ENCODE data around the gene CLDN18. TPM values are rescaled to one million over a fixed set of nuclear protein-coding genes. Genes with fewer than 3 reads are reported as not detected.

CLDN18 gene
- polyA plus RNA-seq, 3 donors from 2014 or later: not detected

- DNase-seq: no peak
- Mint-ChIP-seq H3K4me1 (no peaks in the 10 kb centered on the region), H3K36me3 (no peaks in the 10 kb centered on the region), H3K4me3 (no peak overlapping the region), H3K9me3 (no peaks in the 10 kb centered on the region), H3K27ac (no peak overlapping the region), H3K27me3 (ENCODE audit: low read depth in 3 of 3) (peaks cover 0 to 6% (median 0%) of the 10 kb centered on the region in 3 donors)
Measured at GRCh38 chr3:138060792-138061191, 50.8 kb downstream of the CLDN18 start.

GRCh38 chr3:138062037-138062436 lies 52.1 kb downstream of the CLDN18 start:
- no peak for DNase-seq

GRCh38 chr3:138062626-138063025 lies 52.7 kb downstream of the CLDN18 start:
- Mint-ChIP-seq H3K27me3 (ENCODE audit: low read depth in 3 of 3) (peaks cover 0 to 6% (median 0%) of the 10 kb centered on the region in 3 donors), H3K36me3 (no peaks in the 10 kb centered on the region), H3K9me3 (no peaks in the 10 kb centered on the region), H3K4me1 (no peaks in the 10 kb centered on the region), H3K4me3 (no peak overlapping the region), H3K27ac (no peak overlapping the region)
- no peak for DNase-seq

More at GRCh38 chr3:138062037-138062436, 52.1 kb downstream of the CLDN18 start:
- Mint-ChIP-seq H3K36me3 (no peaks in the 10 kb centered on the region), H3K27ac (no peak overlapping the region), H3K9me3 (no peaks in the 10 kb centered on the region), H3K27me3 (ENCODE audit: low read depth in 3 of 3) (peaks cover 0 to 6% (median 0%) of the 10 kb centered on the region in 3 donors), H3K4me1 (no peaks in the 10 kb centered on the region), H3K4me3 (no peak overlapping the region)

GRCh38 chr3:138063416-138063815 lies 53.5 kb downstream of the CLDN18 start:
- H3K36me3 Mint-ChIP-seq: no peaks in the 10 kb centered on the region
- H3K4me3 Mint-ChIP-seq: no peak overlapping the region
- no peak for DNase-seq
- H3K27ac Mint-ChIP-seq: no peak overlapping the region
- H3K9me3 Mint-ChIP-seq: no peaks in the 10 kb centered on the region
- H3K4me1 Mint-ChIP-seq: no peaks in the 10 kb centered on the region
- H3K27me3 Mint-ChIP-seq (ENCODE audit: low read depth in 3 of 3): peaks cover 0 to 6% (median 0%) of the 10 kb centered on the region in 3 donors

GRCh38 chr3:138065949-138066348 lies 56.0 kb downstream of the CLDN18 start:
- Mint-ChIP-seq H3K36me3 (no peaks in the 10 kb centered on the region), H3K9me3 (no peaks in the 10 kb centered on the region), H3K4me3 (no peak overlapping the region), H3K4me1 (no peaks in the 10 kb centered on the region), H3K27me3 (ENCODE audit: low read depth in 3 of 3) (no peaks in the 10 kb centered on the region), H3K27ac (no peak overlapping the region)
- no peak for DNase-seq

GRCh38 chr3:138066383-138066782 lies 56.4 kb downstream of the CLDN18 start:
- H3K27me3 Mint-ChIP-seq (ENCODE audit: low read depth in 3 of 3): no peaks in the 10 kb centered on the region
- H3K9me3 Mint-ChIP-seq: no peaks in the 10 kb centered on the region
- DNase-seq: no peak
- H3K4me1 Mint-ChIP-seq: no peaks in the 10 kb centered on the region
- H3K27ac Mint-ChIP-seq: no peak overlapping the region
- H3K4me3 Mint-ChIP-seq: no peak overlapping the region
- no peaks in the 10 kb centered on the region for H3K36me3 Mint-ChIP-seq

GRCh38 chr3:138066972-138067371 lies 57.0 kb downstream of the CLDN18 start:
- Mint-ChIP-seq H3K9me3 (no peaks in the 10 kb centered on the region), H3K4me3 (no peak overlapping the region), H3K27ac (no peak overlapping the region), H3K4me1 (no peaks in the 10 kb centered on the region), H3K36me3 (no peaks in the 10 kb centered on the region), H3K27me3 (ENCODE audit: low read depth in 3 of 3) (no peaks in the 10 kb centered on the region)
- no peak for DNase-seq

- Mint-ChIP-seq H3K27ac (no peak overlapping the region), H3K4me1 (no peaks in the 10 kb centered on the region), H3K4me3 (no peak overlapping the region), H3K9me3 (no peaks in the 10 kb centered on the region), H3K27me3 (ENCODE audit: low read depth in 3 of 3) (peaks cover 0 to 6% (median 0%) of the 10 kb centered on the region in 3 donors), H3K36me3 (no peaks in the 10 kb centered on the region)
- no peak for DNase-seq
Measured at GRCh38 chr3:138068046-138068445, 58.1 kb downstream of the CLDN18 start.

GRCh38 chr3:138068579-138069174 lies 58.7 kb downstream of the CLDN18 start:
- Mint-ChIP-seq H3K4me3 (no peak overlapping the region), H3K27ac (no peak overlapping the region), H3K4me1 (no peaks in the 10 kb centered on the region), H3K9me3 (no peaks in the 10 kb centered on the region), H3K27me3 (ENCODE audit: low read depth in 3 of 3) (peaks cover 0 to 6% (median 0%) of the 10 kb centered on the region in 3 donors), H3K36me3 (no peaks in the 10 kb centered on the region)
- DNase-seq: peak; percentile 31 to 49 (median 40)

GRCh38 chr3:138070006-138070405 lies 60.0 kb downstream of the CLDN18 start:
- Mint-ChIP-seq H3K4me3 (no peak overlapping the region), H3K27me3 (ENCODE audit: low read depth in 3 of 3) (peaks cover 0 to 6% (median 0%) of the 10 kb centered on the region in 3 donors), H3K4me1 (no peaks in the 10 kb centered on the region), H3K36me3 (no peaks in the 10 kb centered on the region), H3K27ac (no peak overlapping the region), H3K9me3 (no peaks in the 10 kb centered on the region)
- DNase-seq: no peak

GRCh38 chr3:138072796-138073195 lies 62.8 kb downstream of the CLDN18 start:
- H3K27me3 Mint-ChIP-seq (ENCODE audit: low read depth in 3 of 3): peaks cover 0 to 9% (median 0%) of the 10 kb centered on the region in 3 donors
- no peaks in the 10 kb centered on the region for H3K4me1 Mint-ChIP-seq
- no peak overlapping the region for H3K27ac Mint-ChIP-seq
- H3K36me3 Mint-ChIP-seq: no peaks in the 10 kb centered on the region
- DNase-seq: no peak
- no peak overlapping the region for H3K4me3 Mint-ChIP-seq
- no peaks in the 10 kb centered on the region for H3K9me3 Mint-ChIP-seq

GRCh38 chr3:138078096-138078495 lies 68.1 kb downstream of the CLDN18 start:
- no peak for DNase-seq
- H3K36me3 Mint-ChIP-seq: no peaks in the 10 kb centered on the region
- H3K4me3 Mint-ChIP-seq: no peak overlapping the region
- no peaks in the 10 kb centered on the region for H3K9me3 Mint-ChIP-seq
- H3K27ac Mint-ChIP-seq: no peak overlapping the region
- peaks cover under 1 to 3% (median 3%) of the 10 kb centered on the region in 3 donors for H3K27me3 Mint-ChIP-seq (ENCODE audit: low read depth in 3 of 3)
- H3K4me1 Mint-ChIP-seq: peaks cover 4 to 8% of the 10 kb centered on the region in 2 donors

- no peak for DNase-seq
- Mint-ChIP-seq H3K27ac (no peak overlapping the region), H3K9me3 (no peaks in the 10 kb centered on the region), H3K4me3 (no peak overlapping the region), H3K36me3 (no peaks in the 10 kb centered on the region), H3K4me1 (peaks cover 4 to 8% of the 10 kb centered on the region in 2 donors), H3K27me3 (ENCODE audit: low read depth in 3 of 3) (peaks cover 2 to 3% (median 3%) of the 10 kb centered on the region in 3 donors)
Measured at GRCh38 chr3:138078901-138079344, 69.0 kb downstream of the CLDN18 start.

- no peak for DNase-seq
- Mint-ChIP-seq H3K27ac (no peak overlapping the region), H3K36me3 (no peaks in the 10 kb centered on the region), H3K4me1 (peaks cover 4 to 8% of the 10 kb centered on the region in 2 donors), H3K9me3 (no peaks in the 10 kb centered on the region), H3K27me3 (ENCODE audit: low read depth in 3 of 3) (peaks cover 2 to 6% (median 3%) of the 10 kb centered on the region in 3 donors), H3K4me3 (no peak overlapping the region)
Measured at GRCh38 chr3:138079901-138080300, 69.9 kb downstream of the CLDN18 start.
